ENCODE measurements around the gene POLR1A.

The POLR1A gene

GRCh38 chr2:86037795-86038192, 67.9 kb downstream of the POLR1A start:
- ATAC-seq, result peak; percentile 22
- no peak for DNase-seq

GRCh38 chr2:86037141-86037794, 68.4 kb downstream of the POLR1A start:
- ATAC-seq (peak; percentile 54), DNase-seq (peak; percentile 68)

- DNase-seq (no peak), ATAC-seq (no peak)
Observed at GRCh38 chr2:86036669-86037138, 69.0 kb downstream of the POLR1A start.

- peak; percentile 76 for DNase-seq
- peak; percentile 59 for ATAC-seq
Observed at GRCh38 chr2:86035883-86036668, 69.6 kb downstream of the POLR1A start.

DNA sequence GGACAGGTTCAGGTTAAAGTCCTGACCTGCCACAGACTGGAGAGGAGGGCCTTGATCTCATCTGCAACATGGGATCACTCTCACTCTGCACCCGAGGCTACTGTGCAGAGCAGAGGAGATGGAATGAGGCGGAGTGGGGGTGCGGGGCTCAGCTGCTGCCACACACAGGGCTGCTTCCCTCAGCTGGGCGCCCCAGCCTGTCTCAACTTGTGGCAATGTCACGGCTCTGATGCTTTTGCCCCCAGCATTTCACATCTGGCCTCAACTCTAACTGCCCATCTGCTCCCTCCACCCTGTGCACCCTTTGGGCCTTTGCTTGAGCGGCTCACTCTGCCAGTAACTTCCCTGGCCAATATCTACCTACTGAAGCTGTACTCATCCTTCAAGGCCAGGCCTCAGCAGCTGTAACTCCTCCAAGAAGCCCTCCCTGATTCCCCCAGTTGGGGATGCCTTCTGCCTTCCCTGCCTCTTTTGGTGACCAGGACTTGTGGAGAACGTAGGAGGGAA, 70.3 kb downstream of the POLR1A start:
- ATAC-seq (no peak), DNase-seq (no peak)

DNA sequence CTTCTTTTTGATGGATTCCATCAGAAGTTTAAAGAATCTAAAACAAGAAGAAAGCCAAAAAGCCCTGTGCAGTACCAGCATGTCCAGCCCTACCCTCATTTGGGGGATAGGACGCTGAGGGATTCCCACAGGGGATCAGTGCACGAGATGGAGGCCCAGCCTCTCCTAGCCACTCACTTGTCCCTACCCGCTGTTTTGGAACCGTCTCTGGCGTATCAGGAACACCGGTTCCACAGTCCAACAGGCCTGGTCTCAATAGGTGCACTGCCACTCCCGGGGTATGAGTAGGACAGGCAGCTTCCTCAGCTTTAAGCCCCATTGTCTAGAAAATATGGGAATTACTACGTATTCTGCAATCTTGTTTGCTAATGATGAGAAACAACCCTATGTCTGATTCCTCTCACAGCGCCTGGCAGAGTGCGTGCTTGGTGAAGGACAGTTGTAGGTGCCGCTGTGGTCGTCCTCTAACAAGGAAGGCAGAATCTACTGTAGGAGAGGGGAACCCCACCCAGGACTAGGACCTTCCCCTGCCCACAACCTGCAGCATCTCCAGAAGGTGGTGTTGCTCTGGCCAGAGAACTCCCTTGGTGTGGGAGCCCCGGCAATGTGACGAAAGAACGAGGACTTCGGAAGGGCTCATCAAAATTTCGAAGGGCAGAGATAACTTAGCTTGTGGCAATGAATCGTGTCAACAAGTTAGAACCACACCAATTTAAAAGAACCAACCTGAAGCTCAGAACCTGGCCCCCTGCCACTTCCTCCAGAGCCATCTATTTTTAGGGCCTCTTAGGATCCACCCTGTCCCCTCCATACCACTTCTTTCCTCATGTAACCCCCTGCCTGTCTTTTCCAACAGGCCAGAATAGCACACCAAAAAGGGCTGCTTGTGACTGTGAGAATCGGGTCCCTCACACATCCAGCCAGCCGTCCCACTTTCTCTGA, 71.7 kb downstream of the POLR1A start:
- DNase-seq, result no peak
- ATAC-seq, result no peak

- ATAC-seq (no peak), DNase-seq (no peak)
Observed at GRCh38 chr2:86032861-86033595, 72.7 kb downstream of the POLR1A start.

DNA sequence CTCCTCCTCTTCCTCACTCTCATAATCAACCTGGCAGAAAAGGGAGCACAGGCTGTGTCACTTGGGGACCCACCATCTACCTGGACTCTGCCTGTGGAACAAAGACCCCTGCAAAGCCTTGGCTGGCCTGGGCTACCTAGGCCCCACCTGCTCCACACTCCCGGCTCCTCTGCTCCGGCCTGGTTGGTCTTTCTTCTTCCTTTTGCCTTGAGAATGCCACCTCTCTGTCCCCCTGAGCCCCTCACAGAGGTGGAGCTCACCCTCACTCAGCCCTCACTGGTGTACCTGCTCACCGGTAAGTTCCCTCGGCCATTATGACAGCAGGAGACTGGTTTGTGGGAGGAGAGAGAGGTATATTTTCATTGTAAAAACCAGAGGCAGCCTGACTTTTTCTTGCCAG, 74.1 kb downstream of the POLR1A start:
- ATAC-seq (no peak), DNase-seq (no peak)

GRCh38 chr2:86031151-86031550, 74.5 kb downstream of the POLR1A start:
- ATAC-seq (no peak), DNase-seq (no peak)

DNA sequence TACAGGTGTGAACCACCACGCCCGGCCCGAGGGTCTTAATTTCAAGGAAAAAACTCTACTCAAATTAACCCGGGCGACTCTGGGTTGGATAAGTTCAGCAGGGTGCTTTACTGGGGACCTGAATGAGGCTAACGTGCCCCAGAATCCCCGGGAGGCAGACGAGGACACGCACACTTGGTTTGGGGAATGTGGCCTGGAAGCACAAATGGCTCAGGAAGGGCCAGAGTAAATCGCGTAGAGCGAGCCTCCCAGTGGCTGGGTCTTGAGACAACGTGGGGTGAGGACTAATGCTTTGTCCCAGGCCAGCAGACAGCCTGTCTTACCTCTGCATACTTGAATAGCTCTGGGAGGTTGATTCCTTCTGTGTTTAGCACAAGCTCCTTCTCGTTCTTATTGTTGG, 75.8 kb downstream of the POLR1A start:
- no peak for DNase-seq
- ATAC-seq, result no peak

- ATAC-seq (no peak), DNase-seq (no peak)
Observed at GRCh38 chr2:86028766-86029381, 76.8 kb downstream of the POLR1A start.

DNA sequence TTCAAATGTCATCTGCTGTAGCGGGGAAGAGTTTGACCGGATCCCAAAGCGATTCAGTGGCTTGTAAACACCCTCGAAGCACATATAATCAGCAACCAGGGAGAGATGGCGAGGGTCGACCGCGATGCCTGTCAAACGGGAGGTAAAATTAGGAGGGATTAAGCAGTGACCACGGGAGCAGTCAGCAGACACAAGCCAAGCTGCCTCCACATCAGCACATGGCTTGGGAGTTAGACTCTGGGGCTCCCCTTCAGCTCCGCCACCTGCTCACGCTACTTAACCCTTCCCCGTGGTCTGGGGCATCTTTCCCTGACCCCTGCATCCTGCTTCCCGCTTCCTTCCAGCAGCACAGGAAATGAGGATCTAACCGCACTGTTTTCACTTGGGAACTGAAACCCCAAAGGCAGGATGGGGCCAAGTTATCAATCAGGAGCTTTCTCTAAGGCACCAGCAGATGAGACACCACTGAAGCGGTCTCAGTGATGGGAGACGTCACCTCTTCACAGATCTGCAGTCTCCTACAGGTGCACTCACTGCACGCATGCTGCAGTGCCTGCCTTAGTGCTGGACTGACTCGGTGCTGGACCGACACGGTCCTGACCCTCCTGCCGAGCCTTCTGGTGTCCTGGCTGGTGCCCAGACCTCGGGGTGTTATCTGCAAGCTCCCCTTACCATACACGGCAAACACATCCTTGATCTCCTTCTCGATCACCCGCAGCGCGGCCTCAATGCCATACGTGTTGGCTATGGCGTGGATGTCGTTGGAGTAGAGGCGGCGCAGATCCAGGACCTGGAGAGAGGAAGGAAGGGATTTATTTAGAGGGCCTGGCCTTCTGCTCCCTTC, 77.5 kb downstream of the POLR1A start:
- ATAC-seq, result no peak
- DNase-seq, result no peak

- ATAC-seq (no peak), DNase-seq (no peak)
Observed at GRCh38 chr2:86027196-86027921, 78.3 kb downstream of the POLR1A start.

DNA sequence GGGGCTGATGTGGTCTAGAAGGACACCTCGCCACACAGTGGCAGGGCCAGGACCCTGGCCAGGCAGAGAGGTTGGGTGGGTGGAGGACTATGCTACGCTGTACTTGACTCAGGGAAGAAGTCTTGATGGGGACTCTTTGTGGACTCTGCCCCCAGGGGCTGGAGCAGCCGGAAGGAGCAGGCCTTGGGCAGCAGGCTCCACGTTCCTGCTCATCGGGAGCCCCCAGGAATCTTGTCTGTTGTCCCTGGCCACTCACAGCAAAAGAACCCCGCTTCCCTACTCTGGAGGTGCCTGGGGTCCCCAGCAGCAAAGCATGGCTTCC, 79.0 kb downstream of the POLR1A start:
- ATAC-seq, result no peak
- DNase-seq, result no peak

- ATAC-seq (no peak), DNase-seq (no peak)
Observed at GRCh38 chr2:86025976-86026743, 79.5 kb downstream of the POLR1A start.

DNA sequence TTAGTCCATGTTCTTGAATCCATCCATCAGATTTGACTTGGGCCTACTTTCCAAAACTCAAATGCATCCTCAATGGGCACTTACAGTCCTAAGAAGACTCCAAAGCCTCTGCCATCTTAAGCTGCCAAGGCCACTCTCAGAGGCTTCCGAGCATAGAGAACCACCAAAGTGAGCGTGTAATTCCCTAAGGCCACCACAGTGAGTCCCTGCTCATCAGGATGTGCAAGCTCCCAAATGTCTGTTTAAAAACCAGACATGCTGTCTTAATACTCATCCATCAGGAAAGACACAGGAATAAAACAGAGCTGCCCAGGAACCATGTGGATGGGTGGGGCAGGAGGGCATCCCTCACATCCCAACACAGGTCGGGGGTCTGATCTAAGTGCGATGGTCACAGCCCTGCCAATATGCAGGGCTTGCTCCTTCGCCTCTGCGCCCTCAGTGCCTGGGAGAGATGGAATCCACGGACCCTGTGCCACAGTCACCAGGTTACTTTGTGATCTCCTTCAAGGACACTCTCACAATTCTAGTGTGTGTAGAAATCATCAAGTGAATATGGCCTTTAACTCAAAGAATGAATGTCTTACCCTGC, 80.4 kb downstream of the POLR1A start:
- ATAC-seq (no peak), DNase-seq (no peak)

DNA sequence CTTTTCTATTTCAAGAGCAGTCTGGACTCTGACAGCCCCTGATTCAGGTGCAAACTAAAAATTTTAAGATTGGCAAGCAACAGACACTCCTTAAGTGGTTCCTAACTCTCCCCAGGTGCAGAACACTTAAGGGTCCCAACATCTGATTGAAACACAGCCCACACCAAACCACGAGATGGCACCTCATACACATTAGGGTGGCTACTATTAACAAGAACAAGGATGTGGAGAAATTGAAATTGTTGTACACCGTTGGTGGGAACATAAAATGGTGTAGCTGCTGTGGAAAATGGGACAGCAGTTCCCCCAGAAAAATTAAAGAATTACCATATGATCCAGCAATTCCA, 82.3 kb downstream of the POLR1A start:
- DNase-seq, result no peak
- no peak for ATAC-seq

GRCh38 chr2:86022661-86023365, 82.9 kb downstream of the POLR1A start:
- DNase-seq (no peak), ATAC-seq (peak; percentile 39)
